ENCODE measurements around the gene CITED1. TPM values are rescaled to one million over a fixed set of nuclear protein-coding genes. Genes with fewer than 3 reads are reported as not detected.
A peak's percentile ranks its signal among the peaks of the same experiment; 100 is the strongest.

CITED1 gene
- total and polyA plus RNA-seq, 9 donors = 0.77 to 11.6 (median 1.2) TPM; not detected in 2

- DNase-seq = no peak
- Histone ChIP-seq H3K27me3 (no peaks in the 10 kb centered on the region), H3K4me3 (no peak overlapping the region), H3K4me1 (ENCODE audit: insufficient read depth) (no peaks in the 10 kb centered on the region), H3K27ac (no peak overlapping the region), H3K9me3 (no peaks in the 10 kb centered on the region), H3K36me3 (no peaks in the 10 kb centered on the region)
- intact Hi-C loops (cut with DNase I) = no loop called here
- TF ChIP-seq POLR2A (IDR thresholded peaks at IDR 0.05) (no peak), EP300 (IDR thresholded peaks at IDR 0.05) (no peak), CTCF (IDR thresholded peaks at IDR 0.05) (no peak)
- WGBS, 3 donors = 88 to 93% (median 89%) methylated on average over 3 of the region's 3 CpGs
Measured at GRCh38 chrX:72314881-72315280, 9.2 kb upstream of the CITED1 start.

GRCh38 chrX:72313707-72314641, 8.3 kb upstream of the CITED1 start:
- Histone ChIP-seq H3K27ac (peak overlapping the region in 1 of 2 donors; percentile 1), H3K36me3 (no peaks in the 10 kb centered on the region), H3K4me1 (ENCODE audit: insufficient read depth) (no peaks in the 10 kb centered on the region), H3K9me3 (no peaks in the 10 kb centered on the region), H3K27me3 (no peaks in the 10 kb centered on the region), H3K4me3 (no peak overlapping the region)
- intact Hi-C loops (cut with DNase I) = no loop called here
- 45 to 51% (median 47%) methylated on average over 8 of the region's 8 CpGs for WGBS, 3 donors
- no peak for TF ChIP-seq EP300 (IDR thresholded peaks at IDR 0.05)
- no peak for TF ChIP-seq CTCF (IDR thresholded peaks at IDR 0.05)
- no peak for TF ChIP-seq POLR2A (IDR thresholded peaks at IDR 0.05)
- DNase-seq = no peak

GRCh38 chrX:72312311-72312940, 6.7 kb upstream of the CITED1 start:
- TF ChIP-seq POLR2A (IDR thresholded peaks at IDR 0.05) = no peak
- no peak for TF ChIP-seq EP300 (IDR thresholded peaks at IDR 0.05)
- Histone ChIP-seq H3K4me1 (ENCODE audit: insufficient read depth) (no peaks in the 10 kb centered on the region), H3K4me3 (no peak overlapping the region), H3K36me3 (no peaks in the 10 kb centered on the region), H3K27ac (no peak overlapping the region), H3K9me3 (no peaks in the 10 kb centered on the region), H3K27me3 (no peaks in the 10 kb centered on the region)
- no peak for DNase-seq
- 60 to 68% (median 65%) methylated on average over 14 of the region's 14 CpGs for WGBS, 3 donors
- intact Hi-C loops (cut with DNase I) = no loop called here

GRCh38 chrX:72309297-72310071, 3.8 kb upstream of the CITED1 start:
- H3K4me3 ChIP-seq = peak overlapping the region; percentile 25

More at GRCh38 chrX:72309297-72310071, 3.8 kb upstream of the CITED1 start:
- no peak overlapping the region for H3K27ac ChIP-seq
- no peaks in the 10 kb centered on the region for H3K9me3 ChIP-seq
- no peaks in the 10 kb centered on the region for H3K36me3 ChIP-seq
- no peak for TF ChIP-seq CTCF (IDR thresholded peaks at IDR 0.05)
- TF ChIP-seq EP300 (IDR thresholded peaks at IDR 0.05) = no peak
- TF ChIP-seq POLR2A (IDR thresholded peaks at IDR 0.05) = no peak
- 23 to 34% (median 26%) methylated on average over 15 of the region's 15 CpGs for WGBS, 3 donors
- no peaks in the 10 kb centered on the region for H3K27me3 ChIP-seq
- intact Hi-C loops (cut with DNase I) = no loop called here
- no peak for DNase-seq
- H3K4me1 ChIP-seq (ENCODE audit: insufficient read depth) = peaks cover 3% of the 10 kb centered on the region
